Prostate gland (tissue), 2 donors: Measurements from ENCODE around the gene PAQR4.

ENCODE experiments used
- CTCF ChIP-seq, 4 experiments: fragments of 200-600 bp in 2 of 4; fragments of 450-650 bp in 2 of 4; sonication (generic) in 2 of 4; IDR thresholded peaks; 1 replicate in 3 of 4; 2 replicates in 1 of 4; pipeline ENCODE4 v1.5.1; 2016 to 2019; ENCODE audit warnings: antibody characterized with exemption in 4 of 4, mild to moderate bottlenecking in 2 of 4, moderate library complexity in 2 of 4
- POLR2A ChIP-seq: fragments of 450-650 bp; IDR thresholded peaks from one replicate; pipeline ENCODE4 v1.6.1; 2016; ENCODE audit warnings: antibody characterized with exemption, mild to moderate bottlenecking
- POLR2AphosphoS5 ChIP-seq: sonication (generic); formaldehyde crosslinking; IDR thresholded peaks from one replicate; pipeline ENCODE4 v1.6.1; 2017; ENCODE audit warnings: antibody characterized with exemption

DNA sequence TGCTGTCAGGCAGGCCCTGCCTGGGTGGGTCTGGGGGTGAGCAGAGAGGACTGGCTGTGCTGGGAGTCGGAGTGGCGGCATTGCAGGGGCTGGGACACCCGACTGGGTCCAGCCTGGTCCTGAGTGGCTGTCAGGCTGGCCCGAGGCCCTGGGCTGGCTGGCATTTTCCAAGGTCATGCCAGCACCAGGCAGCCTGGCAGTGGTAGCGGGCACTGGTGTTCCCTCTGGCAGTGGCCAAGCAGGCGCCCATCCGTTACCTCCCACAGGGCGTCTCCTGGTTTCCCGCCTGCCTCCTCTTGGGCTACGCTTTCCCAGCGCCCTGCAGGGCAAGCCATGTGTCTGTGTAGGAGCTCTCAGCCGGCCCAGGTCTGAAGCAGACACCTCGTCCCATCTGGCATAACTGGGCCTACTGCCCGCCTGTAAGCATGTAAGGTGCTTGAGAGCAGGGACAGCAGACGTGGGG, 16.8 kb downstream of the PAQR4 start:
- TF ChIP-seq POLR2A, result no peak
- TF ChIP-seq CTCF (IDR thresholded peaks at IDR 0.05), result no peak
- TF ChIP-seq POLR2AphosphoS5, result no peak
